ENCODE results near the gene UTP14C. TPM values are rescaled to one million over a fixed set of nuclear protein-coding genes. Genes with fewer than 3 reads are reported as not detected.
"Not testable (repeated sequence)": the region's sequence is repeated elsewhere in the genome, so short reads cannot be mapped to it uniquely, and the experiment has no call there.

UTP14C gene
- total and polyA plus RNA-seq, 4 donors = 5.8 to 18.7 (median 9.6) TPM

- Histone ChIP-seq H3K4me3 (ENCODE audit: low read depth in 1 of 3, low read length in 3 of 3) (no peak overlapping the region), H3K9me3 (ENCODE audit: control insufficient read depth in 4 of 4, low read length in 3 of 4) (peaks cover 0 to 2% (median 0%) of the 10 kb centered on the region in 4 donors), H3K4me1 (ENCODE audit: control insufficient read depth in 4 of 4, insufficient read depth in 4 of 4, low read length in 3 of 4) (no peaks in the 10 kb centered on the region), H3K27me3 (ENCODE audit: control insufficient read depth in 4 of 4, insufficient read depth in 4 of 4, low read length in 3 of 4) (no peaks in the 10 kb centered on the region), H3K27ac (ENCODE audit: low read depth in 1 of 2, low read length in 2 of 2) (no peak overlapping the region), H3K36me3 (ENCODE audit: control insufficient read depth in 4 of 4, insufficient read depth in 3 of 4, low read depth in 1 of 4, low read length in 3 of 4) (no peaks in the 10 kb centered on the region), H3K9ac (ENCODE audit: low read depth in 1 of 2, low read length in 2 of 2) (no peak overlapping the region)
- no peak for DNase-seq (ENCODE audit: low spot score)
- no peak for TF ChIP-seq RAD21 (IDR thresholded peaks at IDR 0.05)
- no peak for TF ChIP-seq ZBTB33 (IDR thresholded peaks at IDR 0.05)
- TF ChIP-seq EGR1 (IDR thresholded peaks at IDR 0.05; ENCODE audit: low read depth in 2 of 2) = no peak
- no peak for TF ChIP-seq FOXA2 (IDR thresholded peaks at IDR 0.05)
- 84% methylated on average over 4 of the region's 4 CpGs for WGBS
These were observed 29.0 kb downstream of the UTP14C start for GRCh38 chr13:52053460-52053859.

- H3K9ac ChIP-seq (ENCODE audit: low read depth in 1 of 2, low read length in 2 of 2); H3K36me3 ChIP-seq (ENCODE audit: control insufficient read depth in 4 of 4, insufficient read depth in 3 of 4, low read depth in 1 of 4, low read length in 3 of 4); H3K9me3 ChIP-seq (ENCODE audit: control insufficient read depth in 4 of 4, low read length in 3 of 4); H3K27me3 ChIP-seq (ENCODE audit: control insufficient read depth in 4 of 4, insufficient read depth in 4 of 4, low read length in 3 of 4); H3K4me1 ChIP-seq (ENCODE audit: control insufficient read depth in 4 of 4, insufficient read depth in 4 of 4, low read length in 3 of 4); DNase-seq (ENCODE audit: low spot score); H3K27ac ChIP-seq (ENCODE audit: low read depth in 1 of 2, low read length in 2 of 2); H3K4me3 ChIP-seq (ENCODE audit: low read depth in 1 of 3, low read length in 3 of 3): not testable (repeated sequence)
- WGBS = 93% methylated on average over 3 of the region's 3 CpGs
These were observed 36.6 kb downstream of the UTP14C start for GRCh38 chr13:52061064-52061463.

GRCh38 chr13:52061587-52061986, 37.1 kb downstream of the UTP14C start:
- no peak for TF ChIP-seq HNF4G (IDR thresholded peaks at IDR 0.05)
- TF ChIP-seq RXRA (IDR thresholded peaks at IDR 0.05) = no peak
- no peak for TF ChIP-seq CTCF (IDR thresholded peaks at IDR 0.05; ENCODE audit: low read depth, low read length, missing input control)
- no peak for TF ChIP-seq YY1 (IDR thresholded peaks at IDR 0.05)
- no peak for TF ChIP-seq TAF1 (conservative IDR thresholded peaks at IDR 0.05)
- no peak for TF ChIP-seq RAD21 (IDR thresholded peaks at IDR 0.05)
- TF ChIP-seq EGR1 (IDR thresholded peaks at IDR 0.05; ENCODE audit: low read depth in 2 of 2) = no peak
- TF ChIP-seq JUND (IDR thresholded peaks at IDR 0.05) = no peak
- TF ChIP-seq FOXA1 (IDR thresholded peaks at IDR 0.05) = no peak
- no peak for TF ChIP-seq REST (IDR thresholded peaks at IDR 0.05)
- TF ChIP-seq ZBTB33 (IDR thresholded peaks at IDR 0.05) = no peak
- TF ChIP-seq NR2F2 (IDR thresholded peaks at IDR 0.05) = no peak
- TF ChIP-seq GABPA (IDR thresholded peaks at IDR 0.05 in 1 of 2, conservative IDR thresholded peaks at IDR 0.05 in 1 of 2) = no peak
- no peak for TF ChIP-seq FOXA2 (IDR thresholded peaks at IDR 0.05)
- TF ChIP-seq HNF4A (conservative IDR thresholded peaks at IDR 0.05) = no peak
- TF ChIP-seq SP1 (IDR thresholded peaks at IDR 0.05) = no peak
- TF ChIP-seq ATF3 (IDR thresholded peaks at IDR 0.05) = no peak
- no peak for TF ChIP-seq MAX (IDR thresholded peaks at IDR 0.05)
- H3K4me1 ChIP-seq (ENCODE audit: control insufficient read depth in 4 of 4, insufficient read depth in 4 of 4, low read length in 3 of 4) = no peaks in the 10 kb centered on the region
- H3K9ac ChIP-seq (ENCODE audit: low read depth in 1 of 2, low read length in 2 of 2) = no peak overlapping the region
- DNase-seq (ENCODE audit: low spot score) = no peak
- H3K27me3 ChIP-seq (ENCODE audit: control insufficient read depth in 4 of 4, insufficient read depth in 4 of 4, low read length in 3 of 4) = no peaks in the 10 kb centered on the region
- H3K9me3 ChIP-seq (ENCODE audit: control insufficient read depth in 4 of 4, low read length in 3 of 4) = peaks cover 0 to 6% (median 4%) of the 10 kb centered on the region in 4 donors
- no peak overlapping the region for H3K4me3 ChIP-seq (ENCODE audit: low read depth in 1 of 3, low read length in 3 of 3)
- H3K27ac ChIP-seq (ENCODE audit: low read depth in 1 of 2, low read length in 2 of 2) = no peak overlapping the region
- H3K36me3 ChIP-seq (ENCODE audit: control insufficient read depth in 4 of 4, insufficient read depth in 3 of 4, low read depth in 1 of 4, low read length in 3 of 4) = no peaks in the 10 kb centered on the region
- WGBS = 72% methylated on average over 3 of the region's 3 CpGs
